Measurements from ENCODE around the gene FBXW5. TPM values are rescaled to one million over a fixed set of nuclear protein-coding genes. Genes with fewer than 3 reads are reported as not detected.

FBXW5 gene
- total RNA-seq, 2 donors from 2014 or later = 156 to 161 TPM

GRCh38 chr9:136953771-136954269 lies 9.3 kb upstream of the FBXW5 start:
- Histone ChIP-seq H3K36me3 (replicated peaks in 1 of 2; ENCODE audit: insufficient read depth in 1 of 2, low read depth in 2 of 2) (no peaks in the 10 kb centered on the region), H3K4me1 (peaks cover 32% of the 10 kb centered on the region), H3K9me3 (no peaks in the 10 kb centered on the region), H3K4me3 (no peak overlapping the region), H3K27me3 (no peaks in the 10 kb centered on the region), H3K27ac (no peak overlapping the region)
- TF ChIP-seq POLR2A (IDR thresholded peaks at IDR 0.05) = no peak
- TF ChIP-seq, protein P1, sequence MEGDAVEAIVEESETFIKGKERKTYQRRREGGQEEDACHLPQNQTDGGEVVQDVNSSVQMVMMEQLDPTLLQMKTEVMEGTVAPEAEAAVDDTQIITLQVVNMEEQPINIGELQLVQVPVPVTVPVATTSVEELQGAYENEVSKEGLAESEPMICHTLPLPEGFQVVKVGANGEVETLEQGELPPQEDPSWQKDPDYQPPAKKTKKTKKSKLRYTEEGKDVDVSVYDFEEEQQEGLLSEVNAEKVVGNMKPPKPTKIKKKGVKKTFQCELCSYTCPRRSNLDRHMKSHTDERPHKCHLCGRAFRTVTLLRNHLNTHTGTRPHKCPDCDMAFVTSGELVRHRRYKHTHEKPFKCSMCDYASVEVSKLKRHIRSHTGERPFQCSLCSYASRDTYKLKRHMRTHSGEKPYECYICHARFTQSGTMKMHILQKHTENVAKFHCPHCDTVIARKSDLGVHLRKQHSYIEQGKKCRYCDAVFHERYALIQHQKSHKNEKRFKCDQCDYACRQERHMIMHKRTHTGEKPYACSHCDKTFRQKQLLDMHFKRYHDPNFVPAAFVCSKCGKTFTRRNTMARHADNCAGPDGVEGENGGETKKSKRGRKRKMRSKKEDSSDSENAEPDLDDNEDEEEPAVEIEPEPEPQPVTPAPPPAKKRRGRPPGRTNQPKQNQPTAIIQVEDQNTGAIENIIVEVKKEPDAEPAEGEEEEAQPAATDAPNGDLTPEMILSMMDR (IDR thresholded peaks at IDR 0.05) = no peak
- intact Hi-C loops (cut with DNase I) = loop anchor here (5.0 kb wide), 1 partner anchor 68 kb away; no protein-coding TSS in a partner anchor
- DNase-seq (no peak), ATAC-seq (no peak)
- 70 to 81% methylated on average over 2 to 19 of the region's 19 CpGs for WGBS, 2 donors

DNA sequence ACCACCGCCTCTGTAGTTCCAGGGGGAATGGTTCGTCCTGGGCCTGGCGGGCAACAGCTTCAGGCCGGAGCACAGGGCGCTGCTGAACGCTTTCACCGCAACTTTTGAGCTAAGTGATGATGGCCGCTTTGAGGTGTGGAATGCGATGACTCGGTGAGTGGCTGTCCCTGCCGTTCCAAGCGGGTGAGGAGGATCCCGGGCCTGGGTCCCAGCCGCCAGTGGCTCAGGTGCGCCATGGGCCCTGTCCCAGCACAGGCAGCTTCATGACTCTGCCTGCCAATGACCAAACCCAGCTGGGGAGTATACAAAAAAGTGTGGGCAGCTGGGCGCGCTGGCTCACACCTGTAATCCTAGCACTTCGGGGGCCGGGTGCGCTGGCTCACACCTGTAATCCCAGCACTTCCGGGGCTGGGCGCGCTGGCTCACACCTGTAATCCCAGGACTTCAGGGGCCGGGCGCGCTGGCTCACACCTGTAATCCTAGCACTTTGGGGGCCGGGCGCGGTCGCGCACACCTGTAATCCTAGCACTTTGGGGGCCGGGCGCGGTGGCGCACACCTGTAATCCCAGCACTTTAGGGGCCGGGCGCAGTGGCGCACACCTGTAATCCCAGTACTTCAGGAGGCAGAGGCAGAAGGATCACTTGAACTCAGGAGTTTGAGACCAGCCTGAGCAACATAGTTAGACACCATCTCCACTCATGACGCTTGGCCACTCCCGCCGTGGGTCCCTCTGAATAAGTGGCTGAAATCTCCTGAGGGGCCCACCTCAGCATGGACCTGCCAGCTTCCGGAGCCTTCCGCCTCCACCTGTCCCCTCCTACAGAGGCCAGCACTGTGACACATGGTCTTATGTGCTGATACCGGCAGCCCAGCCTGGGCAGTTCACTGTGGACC lies 8.6 kb upstream of the FBXW5 start:
- WGBS, 2 donors = 90% methylated on average over 43 of the region's 44 CpGs; no CpG with 5 or more reads in 1 of the 2 donors
- intact Hi-C loops (cut with DNase I) = loop anchor here (5.0 kb wide), 1 partner anchor 69 kb away; no protein-coding TSS in a partner anchor
- Histone ChIP-seq H3K36me3 (replicated peaks in 1 of 2; ENCODE audit: insufficient read depth in 1 of 2, low read depth in 2 of 2) (no peaks in the 10 kb centered on the region), H3K4me3 (no peak overlapping the region), H3K27me3 (no peaks in the 10 kb centered on the region), H3K4me1 (peaks cover 39% of the 10 kb centered on the region), H3K9me3 (no peaks in the 10 kb centered on the region), H3K27ac (peak overlapping the region in 1 of 4 donors; percentile 91)
- ATAC-seq (no peak), DNase-seq (no peak)
- TF ChIP-seq, protein P1 (IDR thresholded peaks at IDR 0.05) = no peak

DNA sequence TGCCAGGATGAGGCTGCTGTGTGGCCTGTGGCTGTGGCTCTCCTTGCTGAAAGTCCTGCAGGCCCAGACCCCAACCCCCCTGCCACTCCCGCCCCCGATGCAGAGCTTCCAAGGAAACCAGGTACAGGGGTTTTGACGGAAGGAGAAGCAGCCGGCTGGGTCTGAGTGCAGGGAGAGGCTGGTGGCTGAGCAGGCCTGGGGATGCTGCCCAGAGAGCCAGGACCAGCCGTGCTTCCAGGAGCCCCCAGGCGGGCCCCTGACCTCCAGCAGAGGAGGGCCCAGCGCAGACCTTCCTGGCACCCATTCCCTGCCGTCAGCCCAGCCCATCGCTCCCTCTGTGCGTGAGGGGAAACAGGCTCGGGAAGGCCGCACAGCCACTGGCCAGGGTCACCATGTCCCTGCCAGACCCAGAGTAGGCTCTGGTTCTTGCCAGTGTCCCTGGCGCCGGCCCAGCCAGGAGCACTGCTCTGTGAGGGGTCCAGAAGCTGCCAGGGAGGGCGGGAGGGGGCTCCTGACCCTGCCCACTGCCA lies 7.8 kb upstream of the FBXW5 start:
- intact Hi-C loops (cut with DNase I) = loop anchor here (5.0 kb wide), 1 partner anchor 70 kb away; no protein-coding TSS in a partner anchor
- H3K4me1 ChIP-seq = peaks cover 46% of the 10 kb centered on the region
- H3K9me3 ChIP-seq = no peaks in the 10 kb centered on the region
- 63 to 87% methylated on average over 3 to 15 of the region's 15 CpGs for WGBS, 2 donors
- no peaks in the 10 kb centered on the region for H3K36me3 ChIP-seq (replicated peaks in 1 of 2; ENCODE audit: insufficient read depth in 1 of 2, low read depth in 2 of 2)
- TF ChIP-seq, protein P1 (IDR thresholded peaks at IDR 0.05) = no peak
- TF ChIP-seq POLR2A (IDR thresholded peaks at IDR 0.05) = no peak
- no peak for DNase-seq
- peak overlapping the region in 3 of 4 donors; percentile 15 to 92 (median 91) for H3K27ac ChIP-seq
- no peak overlapping the region for H3K4me3 ChIP-seq
- H3K27me3 ChIP-seq = no peaks in the 10 kb centered on the region
- no peak for ATAC-seq

DNA sequence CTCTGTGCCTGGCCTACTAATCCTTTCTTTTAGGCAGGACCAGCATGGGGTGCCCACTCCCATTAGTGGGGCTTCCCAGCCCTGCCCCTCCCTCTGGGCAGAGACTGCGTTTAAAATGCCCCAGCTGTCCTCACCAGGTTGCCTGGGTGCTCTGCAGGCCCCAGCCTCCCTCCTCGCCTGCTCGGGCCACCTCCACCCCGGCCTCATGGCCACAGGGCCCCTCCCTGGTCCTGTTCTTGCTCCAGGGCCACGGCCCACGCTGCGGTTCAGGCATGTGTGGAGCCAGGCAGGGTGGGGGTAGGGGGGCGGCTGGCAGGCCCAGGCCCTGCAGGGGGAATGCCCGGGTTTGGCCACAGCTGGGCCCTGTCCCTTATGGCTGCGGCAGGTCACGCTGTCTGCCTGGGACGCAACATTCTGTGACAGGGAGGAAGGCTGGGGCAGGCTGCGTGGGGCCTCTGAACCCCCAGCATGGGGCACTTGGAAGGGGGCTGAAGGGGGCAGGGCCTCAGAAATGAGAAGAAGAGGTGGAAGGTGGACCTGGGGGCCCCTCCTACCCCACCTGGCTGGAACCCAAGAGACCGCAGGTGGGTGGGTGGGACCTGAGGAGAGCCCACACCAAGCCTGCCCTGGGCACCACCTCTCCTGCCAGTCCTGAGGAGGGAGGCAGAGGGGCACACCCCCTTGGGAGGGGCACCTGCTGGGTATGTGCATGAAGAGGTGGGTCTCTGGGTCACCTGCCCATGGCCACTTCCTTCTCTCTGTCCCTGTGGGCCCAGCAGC lies 7.2 kb upstream of the FBXW5 start, which contains the start of gene LCN12:
Gene LCN12 (plus strand): TSS at position 733 of the 780 bp plus-strand sequence. CDS start 55 bp downstream, outside the sequence.
- H3K36me3 ChIP-seq (replicated peaks in 1 of 2; ENCODE audit: insufficient read depth in 1 of 2, low read depth in 2 of 2) = no peaks in the 10 kb centered on the region
- H3K27ac ChIP-seq = peak within 1 kb of the TSS in 3 of 4 donors; percentile 91 to 92 (median 92)
- ATAC-seq (no peak), DNase-seq (no peak)
- peaks cover 47% of the 10 kb centered on the region for H3K4me1 ChIP-seq
- H3K27me3 ChIP-seq = no peaks in the 10 kb centered on the region
- 78 to 85% methylated on average over 9 to 14 of the region's 14 CpGs for WGBS, 2 donors
- no peaks in the 10 kb centered on the region for H3K9me3 ChIP-seq
- TF ChIP-seq POLR2A (IDR thresholded peaks at IDR 0.05) = no peak
- TF ChIP-seq, protein P1 (IDR thresholded peaks at IDR 0.05) = no peak
- H3K4me3 ChIP-seq = no peak within 1 kb of the TSS
- intact Hi-C loops (cut with DNase I) = loop anchor here (5.0 kb wide), 1 partner anchor 71 kb away; no protein-coding TSS in a partner anchor
